Measurements from ENCODE around the gene CDH4. TPM values are rescaled to one million over a fixed set of nuclear protein-coding genes. Genes with fewer than 3 reads are reported as not detected.
"Not testable (repeated sequence)": the region's sequence is repeated elsewhere in the genome, so short reads cannot be mapped to it uniquely, and the experiment has no call there.

Gene CDH4
- total and polyA plus RNA-seq, 3 experiments from 2014 or later, result 0.22 TPM; not detected in 2

DNA sequence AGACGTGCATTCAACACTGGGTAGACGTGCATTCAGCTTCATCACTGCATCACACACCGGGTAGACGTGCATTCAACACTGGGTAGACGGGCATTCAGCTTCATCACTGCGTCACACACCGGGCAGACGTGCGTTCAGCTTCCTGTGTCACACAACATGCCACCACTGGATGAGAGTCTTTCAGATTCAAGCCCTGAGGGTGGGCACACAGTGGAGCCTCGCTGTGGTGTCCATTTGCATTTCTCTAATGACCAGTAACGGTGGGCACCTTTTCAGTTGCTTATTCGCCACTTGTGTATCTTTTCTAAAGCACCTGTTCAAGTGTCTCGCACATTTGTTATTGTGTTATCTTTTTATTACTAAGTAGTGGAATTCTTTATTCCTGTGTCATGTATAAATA is 719.5 kb downstream of the CDH4 start:
- H3K27me3 ChIP-seq (ENCODE audit: insufficient read depth, low read length, poor library complexity, severe bottlenecking); H3K4me1 ChIP-seq (ENCODE audit: insufficient read depth, low read length); POLR2A ChIA-PET; H3K27ac ChIP-seq (ENCODE audit: low read depth, low read length); DNase-seq; H3K9me3 Mint-ChIP-seq; H3K4me1 Mint-ChIP-seq; H3K9me3 ChIP-seq (ENCODE audit: low read length); CTCF ChIA-PET; H3K4me3 Mint-ChIP-seq; H3K27ac Mint-ChIP-seq; H3K4me3 ChIP-seq (ENCODE audit: low read length): not testable (repeated sequence)
- H3K36me3 ChIP-seq (ENCODE audit: insufficient read depth, low read length), result peaks cover 11% of the 10 kb centered on the region
- Mint-ChIP-seq H3K36me3 (peaks cover 19 to 39% (median 26%) of the 10 kb centered on the region in 3 donors), H3K27me3 (peaks cover 1 to 12% of the 10 kb centered on the region in 2 donors)

DNA sequence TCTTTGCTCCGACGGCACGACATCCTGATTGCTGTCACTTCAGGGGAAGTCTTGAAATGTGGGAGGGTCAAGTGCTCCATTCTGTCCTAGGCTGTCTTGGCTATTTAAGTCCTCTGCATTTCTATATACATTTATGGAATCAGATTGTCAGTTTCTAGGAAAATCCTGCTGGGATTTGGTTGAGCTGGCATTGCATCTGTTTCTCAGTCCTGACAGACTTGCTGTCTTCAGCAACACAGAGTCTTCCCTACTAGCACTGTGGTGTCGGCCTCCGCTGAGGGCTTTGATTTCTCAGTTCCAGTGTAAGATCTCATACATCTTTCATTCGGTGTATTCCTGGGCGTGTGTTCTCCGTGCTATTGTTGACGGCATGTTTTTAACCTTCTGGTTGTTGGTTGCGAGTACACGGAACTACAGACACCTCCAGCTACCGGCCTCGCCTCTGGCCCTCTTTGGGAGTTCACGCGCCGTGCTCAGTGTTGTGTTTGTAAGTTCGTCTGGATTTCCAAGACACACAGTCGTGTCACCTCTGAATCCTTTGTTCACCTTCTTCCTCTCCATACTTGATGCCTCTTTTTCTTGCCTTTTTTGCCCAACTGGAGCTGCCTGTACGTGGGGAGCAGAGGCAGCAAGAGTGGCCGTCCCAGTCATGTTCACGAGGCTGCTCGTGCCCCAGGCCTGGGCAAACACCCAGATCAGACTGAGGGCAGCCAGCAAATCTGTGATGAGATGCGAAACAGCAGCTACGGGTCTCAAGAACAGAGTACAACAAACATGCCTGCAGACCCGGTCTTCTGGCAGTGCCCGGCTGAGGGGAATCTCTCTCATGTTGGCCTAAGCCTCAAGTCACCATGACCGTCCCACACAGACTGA is 720.8 kb downstream of the CDH4 start:
- CTCF ChIA-PET, result no interaction called here

DNA sequence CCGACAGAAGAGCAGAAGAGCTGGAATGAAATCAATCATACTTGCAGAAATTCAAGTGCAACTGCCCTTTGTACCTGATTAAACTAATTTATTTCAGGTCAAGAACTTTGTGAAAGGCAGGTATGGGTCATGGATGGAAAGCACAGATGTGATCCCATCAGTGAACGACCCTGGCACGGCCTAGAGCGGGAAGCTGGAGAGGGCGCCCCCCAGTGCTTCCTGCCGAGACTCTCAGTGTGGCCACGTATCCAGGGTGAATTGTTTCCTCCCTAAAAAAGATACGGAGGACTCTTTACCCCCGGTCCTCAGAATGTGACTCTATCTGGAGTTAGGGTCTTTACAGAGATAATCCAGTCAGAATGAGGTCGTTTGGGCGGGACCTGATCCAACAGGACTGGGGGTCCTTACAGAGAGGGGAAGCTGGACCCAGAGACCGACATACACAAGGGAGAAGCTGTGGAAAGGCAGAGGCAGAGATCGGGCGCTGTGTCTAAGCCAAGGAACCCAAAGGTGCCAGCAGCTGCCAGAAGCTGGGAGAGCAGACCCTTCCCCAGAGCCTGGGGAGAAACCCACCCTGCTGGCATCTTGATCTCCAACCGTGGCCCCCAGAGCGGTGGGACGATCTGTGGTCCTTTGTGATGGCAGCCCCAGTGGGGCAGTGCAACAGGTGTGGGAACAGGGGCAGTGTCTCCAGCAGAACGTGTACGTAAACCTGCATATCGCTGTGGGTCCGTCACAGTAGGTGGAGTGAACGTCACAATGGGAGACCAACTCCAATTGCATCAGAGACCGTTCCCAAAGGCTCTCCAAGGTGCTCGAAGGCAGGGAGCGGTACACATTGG is 721.7 kb downstream of the CDH4 start:
- no peaks in the 10 kb centered on the region for H3K4me1 ChIP-seq (ENCODE audit: insufficient read depth, low read length)
- H3K9me3 ChIP-seq (ENCODE audit: low read length), result no peaks in the 10 kb centered on the region
- Mint-ChIP-seq H3K27ac (peak overlapping the region in 1 of 8 donors; percentile 66), H3K9me3 (peaks cover 0 to 3% (median 0%) of the 10 kb centered on the region in 5 donors), H3K36me3 (peaks cover 21 to 45% (median 26%) of the 10 kb centered on the region in 3 donors), H3K27me3 (peaks cover 0 to under 1% of the 10 kb centered on the region in 2 donors), H3K4me3 (no peak overlapping the region), H3K4me1 (peaks cover 0 to under 1% (median 0%) of the 10 kb centered on the region in 3 donors)
- ChIA-PET CTCF (no interaction called here), POLR2A (no interaction called here)
- H3K27me3 ChIP-seq (ENCODE audit: insufficient read depth, low read length, poor library complexity, severe bottlenecking), result no peaks in the 10 kb centered on the region
- DNase-seq, result no peak
- H3K36me3 ChIP-seq (ENCODE audit: insufficient read depth, low read length), result peaks cover 11% of the 10 kb centered on the region
- H3K27ac ChIP-seq (ENCODE audit: low read depth, low read length), result no peak overlapping the region
- H3K4me3 ChIP-seq (ENCODE audit: low read length), result no peak overlapping the region

More for the DNA sequence above, 720.8 kb downstream of the CDH4 start:
- Histone ChIP-seq H3K27ac (ENCODE audit: low read depth, low read length) (no peak overlapping the region), H3K4me1 (ENCODE audit: insufficient read depth, low read length) (no peaks in the 10 kb centered on the region), H3K9me3 (ENCODE audit: low read length) (no peaks in the 10 kb centered on the region), H3K27me3 (ENCODE audit: insufficient read depth, low read length, poor library complexity, severe bottlenecking) (no peaks in the 10 kb centered on the region), H3K36me3 (ENCODE audit: insufficient read depth, low read length) (peaks cover 11% of the 10 kb centered on the region), H3K4me3 (ENCODE audit: low read length) (no peak overlapping the region)
- no peak for DNase-seq
- Mint-ChIP-seq H3K36me3 (peaks cover 21 to 45% (median 26%) of the 10 kb centered on the region in 3 donors), H3K27me3 (peaks cover 0 to 9% of the 10 kb centered on the region in 2 donors), H3K27ac (peak overlapping the region in 1 of 8 donors; percentile 66), H3K4me3 (no peak overlapping the region), H3K9me3 (peaks cover 0 to 3% (median 0%) of the 10 kb centered on the region in 5 donors), H3K4me1 (no peaks in the 10 kb centered on the region)
- POLR2A ChIA-PET, result no interaction called here

DNA sequence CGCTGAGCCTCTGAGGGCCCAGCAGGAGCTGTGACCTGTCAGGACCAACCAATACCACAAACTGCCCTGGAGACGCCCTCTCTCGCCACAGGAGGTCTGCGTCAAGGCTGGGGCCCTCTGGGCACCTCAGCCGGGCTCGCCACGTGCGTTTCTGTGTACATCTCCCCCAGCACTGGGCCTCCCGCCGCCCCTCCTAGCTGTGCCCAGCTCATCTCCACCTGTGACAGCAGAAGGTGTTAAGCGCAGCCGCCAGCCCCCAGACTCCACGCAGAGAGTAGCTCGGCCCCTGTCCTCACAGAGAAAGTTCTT is 722.2 kb downstream of the CDH4 start:
- Histone ChIP-seq H3K4me1 (ENCODE audit: insufficient read depth, low read length) (no peaks in the 10 kb centered on the region), H3K27me3 (ENCODE audit: insufficient read depth, low read length, poor library complexity, severe bottlenecking) (no peaks in the 10 kb centered on the region), H3K27ac (ENCODE audit: low read depth, low read length) (no peak overlapping the region), H3K4me3 (ENCODE audit: low read length) (no peak overlapping the region), H3K36me3 (ENCODE audit: insufficient read depth, low read length) (peaks cover 11% of the 10 kb centered on the region), H3K9me3 (ENCODE audit: low read length) (no peaks in the 10 kb centered on the region)
- no peaks in the 10 kb centered on the region for H3K27me3 Mint-ChIP-seq
- no peak overlapping the region for H3K27ac Mint-ChIP-seq
- H3K9me3 Mint-ChIP-seq, result peaks cover 0 to 3% (median 0%) of the 10 kb centered on the region in 5 donors
- peaks cover 21 to 47% (median 26%) of the 10 kb centered on the region in 3 donors for H3K36me3 Mint-ChIP-seq
- no peak overlapping the region for H3K4me3 Mint-ChIP-seq
- CTCF ChIA-PET, result no interaction called here
- H3K4me1 Mint-ChIP-seq, result peaks cover 0 to 2% (median 0%) of the 10 kb centered on the region in 3 donors
- DNase-seq, result no peak
- POLR2A ChIA-PET, result no interaction called here

DNA sequence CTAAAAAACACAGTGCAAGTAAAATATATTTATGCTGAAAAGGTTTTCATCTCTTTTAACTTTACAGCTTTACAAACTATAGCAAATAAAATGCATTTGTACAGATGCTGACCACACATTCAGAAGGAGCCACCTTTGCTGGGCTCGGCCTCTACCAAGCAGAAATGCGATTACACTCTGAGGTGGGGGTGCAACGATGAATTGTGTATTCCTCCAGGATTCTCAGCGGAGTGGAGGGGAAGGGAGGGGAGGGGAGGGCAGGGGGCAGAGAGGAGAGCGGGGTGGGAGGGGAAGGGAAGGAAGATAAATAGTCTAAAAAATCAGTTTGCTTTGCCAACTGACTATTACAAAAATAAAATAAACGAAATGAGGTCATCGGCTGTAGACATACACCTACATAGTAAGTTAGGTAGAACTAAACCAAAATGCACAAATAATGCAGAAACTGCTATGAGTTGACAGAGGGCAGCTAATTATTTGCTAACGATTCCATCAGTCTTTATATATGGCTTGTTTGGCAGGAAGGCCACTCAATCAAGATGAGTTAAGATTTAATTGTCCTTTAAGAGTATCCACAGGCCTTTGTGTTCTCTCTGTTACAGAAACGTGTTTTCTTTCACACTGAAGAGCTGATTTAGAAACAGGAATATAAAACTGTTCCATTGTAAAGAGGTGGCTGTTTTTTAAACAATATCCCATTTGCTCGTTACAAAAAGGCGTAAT is 723.5 kb downstream of the CDH4 start:
- H3K4me3 ChIP-seq (ENCODE audit: low read length), result no peak overlapping the region
- H3K27me3 ChIP-seq (ENCODE audit: insufficient read depth, low read length, poor library complexity, severe bottlenecking), result no peaks in the 10 kb centered on the region
- DNase-seq, result no peak
- ChIA-PET CTCF (no interaction called here), POLR2A (no interaction called here)
- H3K4me3 Mint-ChIP-seq, result no peak overlapping the region
- peaks cover 19 to 50% (median 22%) of the 10 kb centered on the region in 3 donors for H3K36me3 Mint-ChIP-seq
- H3K36me3 ChIP-seq (ENCODE audit: insufficient read depth, low read length), result peaks cover 11% of the 10 kb centered on the region
- peaks cover 0 to 3% (median 0%) of the 10 kb centered on the region in 5 donors for H3K9me3 Mint-ChIP-seq
- H3K27me3 Mint-ChIP-seq, result peaks cover 0 to 1% of the 10 kb centered on the region in 2 donors
- no peaks in the 10 kb centered on the region for H3K9me3 ChIP-seq (ENCODE audit: low read length)
- no peak overlapping the region for H3K27ac Mint-ChIP-seq
- H3K27ac ChIP-seq (ENCODE audit: low read depth, low read length), result no peak overlapping the region
- no peaks in the 10 kb centered on the region for H3K4me1 ChIP-seq (ENCODE audit: insufficient read depth, low read length)
- peaks cover under 1 to 4% (median 3%) of the 10 kb centered on the region in 3 donors for H3K4me1 Mint-ChIP-seq

DNA sequence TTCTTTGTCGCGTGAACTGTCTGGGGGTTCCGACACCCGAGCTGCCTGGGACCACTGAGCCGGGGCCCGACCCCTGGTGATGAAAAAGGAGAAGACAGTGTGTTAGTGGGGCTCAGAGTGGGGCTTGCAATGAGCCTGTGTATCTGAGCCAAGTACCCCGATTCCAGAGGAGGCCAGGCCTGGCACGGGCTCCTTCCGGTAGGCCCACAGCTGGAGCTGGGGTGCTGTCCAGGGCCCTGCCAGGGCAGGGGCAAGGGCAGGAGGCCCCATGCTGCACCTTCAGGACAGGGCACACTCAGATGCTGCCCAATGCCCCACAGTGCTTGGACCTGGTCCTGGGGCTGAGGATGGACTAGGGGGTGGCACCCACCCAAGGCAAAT is 724.2 kb downstream of the CDH4 start:
- Histone ChIP-seq H3K4me3 (ENCODE audit: low read length) (no peak overlapping the region), H3K36me3 (ENCODE audit: insufficient read depth, low read length) (peaks cover 11% of the 10 kb centered on the region), H3K27me3 (ENCODE audit: insufficient read depth, low read length, poor library complexity, severe bottlenecking) (no peaks in the 10 kb centered on the region), H3K27ac (ENCODE audit: low read depth, low read length) (no peak overlapping the region), H3K9me3 (ENCODE audit: low read length) (no peaks in the 10 kb centered on the region), H3K4me1 (ENCODE audit: insufficient read depth, low read length) (no peaks in the 10 kb centered on the region)
- no peak for DNase-seq
- ChIA-PET CTCF (no interaction called here), POLR2A (no interaction called here)
- Mint-ChIP-seq H3K4me1 (peaks cover 7 to 11% (median 10%) of the 10 kb centered on the region in 3 donors), H3K4me3 (no peak overlapping the region), H3K27ac (no peak overlapping the region), H3K36me3 (peaks cover 19 to 52% (median 25%) of the 10 kb centered on the region in 3 donors), H3K27me3 (peaks cover 0 to 1% of the 10 kb centered on the region in 2 donors), H3K9me3 (peaks cover under 1 to 3% (median 2%) of the 10 kb centered on the region in 5 donors)

DNA sequence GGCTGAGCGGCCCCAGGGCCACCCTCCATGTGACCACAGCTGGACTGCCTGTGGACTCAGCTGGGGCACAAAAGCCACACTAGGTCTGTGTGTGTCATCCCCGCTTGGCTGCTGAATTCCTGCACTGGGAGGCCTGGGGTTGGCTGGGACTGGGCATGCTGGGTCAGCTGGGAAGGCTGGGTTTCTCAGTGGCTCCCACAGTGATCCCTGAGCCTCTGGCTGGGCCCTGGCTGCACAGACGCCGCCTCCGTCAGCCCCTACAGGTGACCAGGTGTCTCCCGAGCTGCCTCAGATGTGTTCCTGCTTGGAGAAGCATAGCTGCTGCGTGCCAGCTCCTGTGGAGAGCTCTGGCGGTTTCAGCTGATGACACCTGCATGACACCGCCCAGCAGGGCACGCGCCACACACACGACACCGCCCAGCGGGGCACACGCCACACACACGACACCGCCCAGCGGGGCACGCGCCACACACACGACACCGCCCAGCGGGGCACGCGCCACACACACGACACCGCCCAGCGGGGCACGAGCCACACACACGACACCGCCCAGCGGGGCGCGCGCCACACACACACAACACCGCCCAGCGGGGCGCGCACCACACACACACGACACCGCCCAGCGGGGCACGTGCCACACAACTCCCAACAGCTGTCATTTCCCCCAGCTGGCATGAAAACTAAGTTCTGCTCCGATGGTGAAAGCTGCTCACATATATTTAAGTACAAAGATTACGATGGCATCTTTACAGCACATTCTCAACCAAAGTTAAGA is 724.8 kb downstream of the CDH4 start:
- no peak for DNase-seq
- H3K27me3 Mint-ChIP-seq, result peaks cover 0 to 1% of the 10 kb centered on the region in 2 donors
- ChIA-PET CTCF (no interaction called here), POLR2A (no interaction called here)
- no peak overlapping the region for H3K4me3 Mint-ChIP-seq
- peaks cover 3 to 6% (median 4%) of the 10 kb centered on the region in 5 donors for H3K9me3 Mint-ChIP-seq
- H3K27ac Mint-ChIP-seq, result no peak overlapping the region
- no peaks in the 10 kb centered on the region for H3K27me3 ChIP-seq (ENCODE audit: insufficient read depth, low read length, poor library complexity, severe bottlenecking)
- H3K27ac ChIP-seq (ENCODE audit: low read depth, low read length), result no peak overlapping the region
- no peak overlapping the region for H3K4me3 ChIP-seq (ENCODE audit: low read length)
- no peaks in the 10 kb centered on the region for H3K9me3 ChIP-seq (ENCODE audit: low read length)
- H3K36me3 Mint-ChIP-seq, result peaks cover 19 to 54% (median 27%) of the 10 kb centered on the region in 3 donors
- H3K36me3 ChIP-seq (ENCODE audit: insufficient read depth, low read length), result peaks cover 11% of the 10 kb centered on the region
- H3K4me1 Mint-ChIP-seq, result peaks cover 11 to 14% (median 14%) of the 10 kb centered on the region in 3 donors
- peaks cover 2% of the 10 kb centered on the region for H3K4me1 ChIP-seq (ENCODE audit: insufficient read depth, low read length)
